DND-41 (cell line): ENCODE results near the gene TP73.

Experiments
- ATAC-seq: fragments of 200-7000 bp; cut with Tn5 transposase; 3 replicates; pipeline ENCODE4 v1.9.1; 2021; ENCODE audit warnings: low read depth; ENCODE audit not compliant: insufficient read depth
- DNase-seq: peaks from one replicate; pipeline ENCODE4 v3.0.0-alpha.2; 2020
- H2AFZ ChIP-seq: 2 replicates; pipeline ENCODE4 v1.6.0; 2012; ENCODE audit warnings: low read depth, low read length
- H3K27ac ChIP-seq: 2 replicates; pipeline ENCODE4 v1.5.1; 2012; ENCODE audit warnings: low read length, inconsistent platforms
- H3K27me3 ChIP-seq: fragments of 200-600 bp; sonication (generic); 2 replicates; pipeline ENCODE4 v1.6.0; 2012; ENCODE audit warnings: low read length, mild to moderate bottlenecking, inconsistent platforms; ENCODE audit not compliant: insufficient read depth, poor library complexity
- H3K36me3 ChIP-seq: 2 replicates; pipeline ENCODE4 v1.5.1; 2012; ENCODE audit warnings: low read length, inconsistent platforms; ENCODE audit not compliant: insufficient read depth
- H3K4me1 ChIP-seq: 2 replicates; pipeline ENCODE4 v1.5.1; 2012; ENCODE audit warnings: mild to moderate bottlenecking, low read length; ENCODE audit not compliant: insufficient read depth
- H3K4me2 ChIP-seq: 2 replicates; pipeline ENCODE4 v1.6.0; 2012; ENCODE audit warnings: mild to moderate bottlenecking, moderate library complexity, low read length, inconsistent platforms; ENCODE audit not compliant: insufficient read depth
- H3K4me3 ChIP-seq, 2 experiments: fragments of 200-600 bp in 1 of 2; shearing (Covaris generic) in 1 of 2; 2 replicates each; pipeline ENCODE4 v1.5.1; 2012 to 2016; ENCODE audit warnings: inconsistent platforms in 2 of 2, low read length in 2 of 2, mild to moderate bottlenecking in 2 of 2, low read depth in 1 of 2, moderate library complexity in 1 of 2
- H3K79me2 ChIP-seq: 2 replicates; pipeline ENCODE4 v1.6.0; 2012; ENCODE audit warnings: low read length, inconsistent platforms; ENCODE audit not compliant: insufficient read depth
- H3K9ac ChIP-seq: 2 replicates; pipeline ENCODE4 v1.6.0; 2012; ENCODE audit warnings: low read depth, mild to moderate bottlenecking, inconsistent platforms, low read length, moderate library complexity
- H3K9me3 ChIP-seq: 2 replicates; pipeline ENCODE4 v1.5.1; 2012; ENCODE audit warnings: low read length, moderate library complexity, mild to moderate bottlenecking, inconsistent platforms; ENCODE audit not compliant: insufficient read depth, severe bottlenecking
- H4K20me1 ChIP-seq: 2 replicates; pipeline ENCODE4 v1.6.0; 2012; ENCODE audit warnings: low read length; ENCODE audit not compliant: insufficient read depth
- EZH2 ChIP-seq: IDR thresholded peaks from 3 replicates; pipeline ENCODE4 v1.6.1; 2012; ENCODE audit warnings: borderline replicate concordance, low read depth, mild to moderate bottlenecking, moderate library complexity, low read length, inconsistent platforms; ENCODE audit not compliant: severe bottlenecking
- TF ChIP-seq, protein P1 (sequence below): IDR thresholded peaks from 2 replicates; pipeline ENCODE4 v1.5.1; 2012; ENCODE audit warnings: borderline replicate concordance, low read length, moderate library complexity, mild to moderate bottlenecking; ENCODE audit not compliant: poor library complexity, severe bottlenecking; ENCODE audit errors: extremely low read depth

The TP73 gene

DNA sequence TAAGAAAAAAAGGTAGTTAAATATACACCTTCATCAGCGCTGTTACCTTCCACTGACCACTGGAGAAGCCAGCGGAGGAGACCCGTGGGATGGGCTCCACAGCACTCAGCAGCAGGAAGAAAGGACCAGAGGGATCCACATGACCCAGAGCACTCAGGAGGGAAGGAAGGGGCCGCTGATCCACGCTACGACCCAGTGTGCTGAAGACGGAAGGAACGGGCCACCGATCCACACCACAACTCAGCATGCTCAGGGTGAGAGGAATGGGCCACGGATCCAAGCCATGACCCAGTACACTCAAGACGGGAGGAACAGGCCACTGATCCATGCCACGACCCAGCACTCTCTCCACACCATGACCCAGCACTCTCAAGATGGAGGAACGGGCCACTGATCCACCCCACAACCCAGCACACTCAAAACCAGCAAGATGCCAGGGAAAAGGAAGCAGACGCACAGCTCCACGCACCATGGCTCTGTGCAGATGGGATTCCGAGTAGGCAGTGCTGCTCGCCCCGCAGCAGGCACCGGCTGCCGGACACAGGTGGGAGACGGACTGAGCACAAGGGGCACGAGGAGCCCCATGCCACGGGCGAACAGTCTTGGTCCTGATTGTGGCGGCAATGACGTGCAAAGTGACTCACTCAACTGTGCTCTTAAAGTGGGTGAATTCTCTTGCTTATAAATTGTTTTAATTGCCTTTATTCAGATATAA, 11.1 kb upstream of the TP73 start:
- TF ChIP-seq, protein P1, sequence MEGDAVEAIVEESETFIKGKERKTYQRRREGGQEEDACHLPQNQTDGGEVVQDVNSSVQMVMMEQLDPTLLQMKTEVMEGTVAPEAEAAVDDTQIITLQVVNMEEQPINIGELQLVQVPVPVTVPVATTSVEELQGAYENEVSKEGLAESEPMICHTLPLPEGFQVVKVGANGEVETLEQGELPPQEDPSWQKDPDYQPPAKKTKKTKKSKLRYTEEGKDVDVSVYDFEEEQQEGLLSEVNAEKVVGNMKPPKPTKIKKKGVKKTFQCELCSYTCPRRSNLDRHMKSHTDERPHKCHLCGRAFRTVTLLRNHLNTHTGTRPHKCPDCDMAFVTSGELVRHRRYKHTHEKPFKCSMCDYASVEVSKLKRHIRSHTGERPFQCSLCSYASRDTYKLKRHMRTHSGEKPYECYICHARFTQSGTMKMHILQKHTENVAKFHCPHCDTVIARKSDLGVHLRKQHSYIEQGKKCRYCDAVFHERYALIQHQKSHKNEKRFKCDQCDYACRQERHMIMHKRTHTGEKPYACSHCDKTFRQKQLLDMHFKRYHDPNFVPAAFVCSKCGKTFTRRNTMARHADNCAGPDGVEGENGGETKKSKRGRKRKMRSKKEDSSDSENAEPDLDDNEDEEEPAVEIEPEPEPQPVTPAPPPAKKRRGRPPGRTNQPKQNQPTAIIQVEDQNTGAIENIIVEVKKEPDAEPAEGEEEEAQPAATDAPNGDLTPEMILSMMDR, result no peak
- TF ChIP-seq EZH2, result no peak
- Histone ChIP-seq H3K27me3 (no peaks in the 10 kb centered on the region), H4K20me1 (peaks cover 20% of the 10 kb centered on the region; the same call in 1 of the 2 replicates), H3K36me3 (peaks cover 81% of the 10 kb centered on the region), H3K9me3 (no peaks in the 10 kb centered on the region), H2AFZ (no peak overlapping the region), H3K27ac (no peak overlapping the region), H3K9ac (no peak overlapping the region), H3K4me2 (no peak overlapping the region), H3K79me2 (peaks cover 30% of the 10 kb centered on the region), H3K4me1 (no peaks in the 10 kb centered on the region), H3K4me3 (no peak overlapping the region)
- DNase-seq (no peak), ATAC-seq (no peak)

DNA sequence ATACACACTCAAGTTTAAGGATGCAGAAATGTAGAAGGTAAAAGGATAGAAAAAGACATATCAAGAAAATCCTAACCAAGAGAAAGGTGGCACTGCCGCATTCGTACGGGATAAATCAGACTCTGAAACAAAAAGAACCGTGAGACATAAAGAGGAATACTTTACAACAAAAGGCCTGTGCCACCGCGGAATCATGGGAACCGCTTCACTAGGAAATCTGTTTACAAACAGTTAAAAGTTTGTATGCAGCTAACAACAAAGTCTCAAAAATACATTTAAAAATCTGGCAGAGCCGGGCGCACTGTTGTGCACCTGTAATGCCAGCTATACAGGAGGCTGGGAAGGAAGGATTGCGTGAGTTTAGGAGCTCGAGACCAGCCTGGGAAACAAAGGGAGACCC, 10.5 kb upstream of the TP73 start:
- Histone ChIP-seq H3K9me3 (no peaks in the 10 kb centered on the region), H3K4me3 (no peak overlapping the region), H3K79me2 (peaks cover 35% of the 10 kb centered on the region), H3K27me3 (no peaks in the 10 kb centered on the region), H2AFZ (no peak overlapping the region), H3K4me2 (no peak overlapping the region), H3K4me1 (no peaks in the 10 kb centered on the region), H3K36me3 (peaks cover 81% of the 10 kb centered on the region), H4K20me1 (peaks cover 20% of the 10 kb centered on the region; the same call in 1 of the 2 replicates), H3K9ac (no peak overlapping the region), H3K27ac (no peak overlapping the region)
- no peak for DNase-seq
- TF ChIP-seq EZH2, result no peak
- TF ChIP-seq, protein P1, result no peak
- ATAC-seq, result no peak

DNA sequence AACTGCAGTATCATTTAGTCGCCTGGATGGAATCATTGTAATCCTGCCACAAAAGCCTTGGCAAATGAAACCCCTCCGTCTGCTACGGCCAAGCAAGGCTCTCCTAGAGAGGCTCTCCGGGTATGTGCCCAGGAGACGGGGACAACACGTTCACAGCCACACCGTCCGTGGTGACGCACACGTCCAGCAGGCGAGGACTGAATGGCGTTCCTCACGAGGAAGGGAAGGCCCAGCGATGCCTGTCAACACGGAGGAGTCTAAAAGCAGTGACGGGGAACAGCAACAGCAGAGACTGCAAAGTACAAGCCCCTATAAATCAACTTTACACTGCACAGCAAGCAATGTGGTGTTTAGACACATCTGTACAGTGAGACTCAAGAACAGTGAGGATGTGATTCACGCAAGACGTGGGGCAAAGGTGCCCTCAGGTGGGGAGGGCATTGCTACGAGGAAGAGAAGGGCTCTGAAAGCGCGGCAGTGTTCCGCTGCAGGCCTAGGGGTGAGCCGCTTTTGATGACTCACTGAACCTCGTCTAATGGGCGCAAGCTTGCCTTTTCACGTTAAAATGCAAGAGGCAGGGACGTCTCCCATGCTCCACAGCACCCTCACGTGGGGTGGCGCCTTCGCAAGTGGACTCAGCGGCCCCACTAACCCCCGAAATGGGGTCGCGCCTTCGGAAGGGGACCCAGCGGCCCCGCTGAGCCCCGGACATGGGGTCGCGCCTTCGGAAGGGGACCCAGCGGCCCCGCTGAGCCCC, 9.2 kb upstream of the TP73 start:
- H3K9ac ChIP-seq, result no peak overlapping the region
- H3K4me2 ChIP-seq, result no peak overlapping the region
- H3K36me3 ChIP-seq, result peaks cover 81% of the 10 kb centered on the region
- no peak overlapping the region for H3K4me3 ChIP-seq
- no peak overlapping the region for H2AFZ ChIP-seq
- peaks cover 3% of the 10 kb centered on the region for H3K4me1 ChIP-seq
- peaks cover 48% of the 10 kb centered on the region for H3K79me2 ChIP-seq
- peaks cover 20% of the 10 kb centered on the region; the same call in 1 of the 2 replicates for H4K20me1 ChIP-seq
- H3K9me3 ChIP-seq, result no peaks in the 10 kb centered on the region
- no peak for TF ChIP-seq EZH2
- TF ChIP-seq, protein P1, result no peak
- no peak for DNase-seq
- H3K27ac ChIP-seq, result no peak overlapping the region
- no peak for ATAC-seq
- H3K27me3 ChIP-seq, result no peaks in the 10 kb centered on the region
